ENCODE results near the gene GPR35. TPM values are rescaled to one million over a fixed set of nuclear protein-coding genes. Genes with fewer than 3 reads are reported as not detected.

GPR35 gene
- total RNA-seq, 1 experiment from 2014 or later = 1.3 TPM

DNA sequence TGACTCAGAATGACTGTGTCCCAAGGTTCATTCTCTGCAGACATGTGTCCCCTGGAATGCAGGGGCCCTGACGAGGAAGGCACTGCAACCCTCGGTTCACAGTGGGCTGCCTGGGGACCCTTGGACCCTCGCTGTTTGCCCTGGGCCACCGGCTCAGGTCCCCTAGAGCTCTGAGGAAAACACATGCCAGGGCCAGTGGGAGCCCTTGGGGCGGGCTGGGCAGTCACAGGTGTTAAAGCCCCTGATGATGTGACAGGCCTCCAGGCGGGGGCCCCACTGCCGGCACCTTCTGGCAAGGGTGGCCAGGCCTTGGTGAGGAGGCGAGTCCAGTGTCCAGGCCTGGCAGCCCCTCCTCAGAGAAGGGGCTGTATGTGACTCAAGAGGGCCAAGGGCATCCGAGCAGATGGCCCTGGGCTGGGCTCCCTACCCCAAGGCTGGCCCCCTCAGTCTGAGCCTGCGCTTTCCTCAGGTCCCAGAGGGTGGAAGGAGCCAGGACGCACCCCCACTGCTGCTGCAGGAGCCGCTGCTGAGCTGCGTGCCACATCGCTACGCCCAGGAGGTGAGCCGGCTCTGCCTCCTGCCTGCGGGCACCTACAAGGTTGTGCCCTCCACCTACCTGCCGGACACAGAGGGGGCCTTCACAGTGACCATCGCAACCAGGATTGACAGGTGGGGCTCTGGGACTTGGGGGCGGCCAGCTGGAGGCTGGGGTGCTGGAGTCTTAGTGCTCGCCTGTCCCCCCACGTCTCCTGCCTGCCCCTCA, 27.7 kb upstream of the GPR35 start:
- TF ChIP-seq SIN3A (IDR thresholded peaks at IDR 0.05; ENCODE audit: borderline replicate concordance, insufficient read depth, low read depth, low read length) (no peak), TCF7L2 (IDR thresholded peaks at IDR 0.05; ENCODE audit: low read depth, low read length) (no peak), POLR2AphosphoS5 (IDR thresholded peaks at IDR 0.05; ENCODE audit: low read depth, low read length) (no peak)
- TF ChIP-seq, protein P1, sequence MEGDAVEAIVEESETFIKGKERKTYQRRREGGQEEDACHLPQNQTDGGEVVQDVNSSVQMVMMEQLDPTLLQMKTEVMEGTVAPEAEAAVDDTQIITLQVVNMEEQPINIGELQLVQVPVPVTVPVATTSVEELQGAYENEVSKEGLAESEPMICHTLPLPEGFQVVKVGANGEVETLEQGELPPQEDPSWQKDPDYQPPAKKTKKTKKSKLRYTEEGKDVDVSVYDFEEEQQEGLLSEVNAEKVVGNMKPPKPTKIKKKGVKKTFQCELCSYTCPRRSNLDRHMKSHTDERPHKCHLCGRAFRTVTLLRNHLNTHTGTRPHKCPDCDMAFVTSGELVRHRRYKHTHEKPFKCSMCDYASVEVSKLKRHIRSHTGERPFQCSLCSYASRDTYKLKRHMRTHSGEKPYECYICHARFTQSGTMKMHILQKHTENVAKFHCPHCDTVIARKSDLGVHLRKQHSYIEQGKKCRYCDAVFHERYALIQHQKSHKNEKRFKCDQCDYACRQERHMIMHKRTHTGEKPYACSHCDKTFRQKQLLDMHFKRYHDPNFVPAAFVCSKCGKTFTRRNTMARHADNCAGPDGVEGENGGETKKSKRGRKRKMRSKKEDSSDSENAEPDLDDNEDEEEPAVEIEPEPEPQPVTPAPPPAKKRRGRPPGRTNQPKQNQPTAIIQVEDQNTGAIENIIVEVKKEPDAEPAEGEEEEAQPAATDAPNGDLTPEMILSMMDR (IDR thresholded peaks at IDR 0.05) = no peak
- TF ChIP-seq, protein P2, sequence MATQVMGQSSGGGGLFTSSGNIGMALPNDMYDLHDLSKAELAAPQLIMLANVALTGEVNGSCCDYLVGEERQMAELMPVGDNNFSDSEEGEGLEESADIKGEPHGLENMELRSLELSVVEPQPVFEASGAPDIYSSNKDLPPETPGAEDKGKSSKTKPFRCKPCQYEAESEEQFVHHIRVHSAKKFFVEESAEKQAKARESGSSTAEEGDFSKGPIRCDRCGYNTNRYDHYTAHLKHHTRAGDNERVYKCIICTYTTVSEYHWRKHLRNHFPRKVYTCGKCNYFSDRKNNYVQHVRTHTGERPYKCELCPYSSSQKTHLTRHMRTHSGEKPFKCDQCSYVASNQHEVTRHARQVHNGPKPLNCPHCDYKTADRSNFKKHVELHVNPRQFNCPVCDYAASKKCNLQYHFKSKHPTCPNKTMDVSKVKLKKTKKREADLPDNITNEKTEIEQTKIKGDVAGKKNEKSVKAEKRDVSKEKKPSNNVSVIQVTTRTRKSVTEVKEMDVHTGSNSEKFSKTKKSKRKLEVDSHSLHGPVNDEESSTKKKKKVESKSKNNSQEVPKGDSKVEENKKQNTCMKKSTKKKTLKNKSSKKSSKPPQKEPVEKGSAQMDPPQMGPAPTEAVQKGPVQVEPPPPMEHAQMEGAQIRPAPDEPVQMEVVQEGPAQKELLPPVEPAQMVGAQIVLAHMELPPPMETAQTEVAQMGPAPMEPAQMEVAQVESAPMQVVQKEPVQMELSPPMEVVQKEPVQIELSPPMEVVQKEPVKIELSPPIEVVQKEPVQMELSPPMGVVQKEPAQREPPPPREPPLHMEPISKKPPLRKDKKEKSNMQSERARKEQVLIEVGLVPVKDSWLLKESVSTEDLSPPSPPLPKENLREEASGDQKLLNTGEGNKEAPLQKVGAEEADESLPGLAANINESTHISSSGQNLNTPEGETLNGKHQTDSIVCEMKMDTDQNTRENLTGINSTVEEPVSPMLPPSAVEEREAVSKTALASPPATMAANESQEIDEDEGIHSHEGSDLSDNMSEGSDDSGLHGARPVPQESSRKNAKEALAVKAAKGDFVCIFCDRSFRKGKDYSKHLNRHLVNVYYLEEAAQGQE (IDR thresholded peaks at IDR 0.05; ENCODE audit: insufficient read depth in 1 of 2, low read depth in 2 of 2, low read length in 1 of 2) = no peak

DNA sequence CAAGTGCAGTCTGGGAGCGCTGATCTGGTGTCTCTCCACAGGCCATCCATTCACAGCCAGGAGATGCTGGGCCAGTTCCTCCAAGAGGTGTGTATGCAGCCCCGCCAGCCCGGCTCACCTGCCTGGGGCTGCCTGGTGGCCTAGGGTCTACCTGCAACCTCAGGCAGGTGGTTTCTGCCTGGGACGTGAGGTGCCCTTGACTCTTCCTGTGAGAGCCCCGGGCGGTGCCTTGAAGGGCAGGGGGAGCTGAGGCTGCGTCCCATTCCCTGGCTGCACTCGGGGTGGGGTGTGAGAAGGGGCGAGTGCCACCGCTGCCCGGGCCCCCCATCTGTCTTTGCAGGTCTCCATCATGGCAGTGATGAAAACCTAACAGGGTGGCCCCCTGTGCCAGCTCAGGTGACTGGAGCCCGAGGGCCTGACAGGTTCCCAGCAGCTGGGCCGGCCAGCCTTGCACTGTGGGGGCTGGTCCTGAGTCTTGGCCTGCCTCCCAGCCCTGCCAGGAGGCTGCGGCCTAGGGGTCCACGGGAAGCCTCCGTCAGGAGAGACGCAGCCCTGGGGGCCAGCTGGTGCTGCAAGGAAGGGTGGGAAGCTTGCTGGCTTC, 26.9 kb upstream of the GPR35 start:
- Histone ChIP-seq H3K27me3 (ENCODE audit: control insufficient read depth, insufficient read depth, low read length) (no peaks in the 10 kb centered on the region), H3K4me3 (ENCODE audit: low read depth in 2 of 2, low read length in 2 of 2) (no peak overlapping the region), H3K36me3 (ENCODE audit: control insufficient read depth, insufficient read depth, low read length) (no peaks in the 10 kb centered on the region), H3K9me3 (ENCODE audit: control insufficient read depth, insufficient read depth, low read depth, low read length) (no peaks in the 10 kb centered on the region), H3K4me1 (ENCODE audit: control insufficient read depth, insufficient read depth, low read length) (no peaks in the 10 kb centered on the region), H3K27ac (ENCODE audit: low read length) (no peak overlapping the region)
- no peak for DNase-seq (ENCODE audit: low read depth, low spot score)
- ATAC-seq = no peak
- no TSS peak for BruUV-seq (replicated peaks)
- CTCF ChIA-PET = no interaction called here
- TF ChIP-seq, protein P2 (IDR thresholded peaks at IDR 0.05; ENCODE audit: insufficient read depth in 1 of 2, low read depth in 2 of 2, low read length in 1 of 2) = no peak
- in situ Hi-C loops (cut with HindIII; ENCODE audit: low pct_unique_long_range_greater_than_20kb, low sequenced_read_pairs) = no loop called here
- intact Hi-C loops (cut with micrococcal nuclease; ENCODE audit: unreplicated experiment) = no loop called here
- POLR2A ChIA-PET = no interaction called here

More for the DNA sequence above, 27.7 kb upstream of the GPR35 start:
- no peak for ATAC-seq
- intact Hi-C loops (cut with micrococcal nuclease; ENCODE audit: unreplicated experiment) (no loop called here), in situ Hi-C loops (cut with HindIII; ENCODE audit: low pct_unique_long_range_greater_than_20kb, low sequenced_read_pairs) (no loop called here)
- Histone ChIP-seq H3K9me3 (ENCODE audit: control insufficient read depth, insufficient read depth, low read depth, low read length) (no peaks in the 10 kb centered on the region), H3K36me3 (ENCODE audit: control insufficient read depth, insufficient read depth, low read length) (no peaks in the 10 kb centered on the region), H3K27me3 (ENCODE audit: control insufficient read depth, insufficient read depth, low read length) (no peaks in the 10 kb centered on the region), H3K4me3 (ENCODE audit: low read depth in 2 of 2, low read length in 2 of 2) (no peak overlapping the region), H3K27ac (ENCODE audit: low read length) (no peak overlapping the region), H3K4me1 (ENCODE audit: control insufficient read depth, insufficient read depth, low read length) (no peaks in the 10 kb centered on the region)
- DNase-seq (ENCODE audit: low read depth, low spot score) = no peak
- no TSS peak for BruUV-seq (replicated peaks)
- ChIA-PET POLR2A (no interaction called here), CTCF (no interaction called here)

Measured in Panc1 (cell line).